Transverse colon (tissue), 4 donors: ENCODE data around the gene PSMD11. TPM values are rescaled to one million over a fixed set of nuclear protein-coding genes. Genes with fewer than 3 reads are reported as not detected.

ENCODE experiments used
- DNase-seq: peaks from one replicate; pipeline ENCODE4 v3.0.0-alpha.2; 2019
- H3K27ac ChIP-seq, 4 donors: fragments of 200-600 bp; sonication (generic); 2 replicates each; pipeline ENCODE4 v1.5.1; 2016 to 2018; ENCODE audit warnings: inconsistent platforms in 4 of 4
- H3K27me3 ChIP-seq: fragments of 200-600 bp; sonication (generic); 2 replicates; pipeline ENCODE4 v1.5.1; 2017; ENCODE audit warnings: inconsistent platforms
- H3K36me3 ChIP-seq, 4 donors: fragments of 200-600 bp; sonication (generic); 2 replicates each; pipeline ENCODE4 v1.5.1; 2017 to 2019; ENCODE audit warnings: inconsistent platforms in 4 of 4
- H3K4me1 ChIP-seq, 4 donors: fragments of 200-600 bp; sonication (generic); 2 replicates each; pipeline ENCODE4 v1.5.1; 2017 to 2020; ENCODE audit warnings: inconsistent platforms in 4 of 4
- H3K4me3 ChIP-seq, 4 donors: fragments of 200-600 bp; sonication (generic); 1 replicate in 1 of 4; 2 replicates in 3 of 4; pipeline versions ENCODE4 v1.5.1 to v1.6.1; 2017 to 2019; ENCODE audit warnings: inconsistent platforms in 4 of 4
- H3K9me3 ChIP-seq, 2 donors: fragments of 200-600 bp; sonication (generic); 2 replicates each; pipeline ENCODE4 v1.5.1; 2017 to 2019; ENCODE audit warnings: inconsistent platforms in 2 of 2
- EP300 ChIP-seq: sonication (generic); formaldehyde crosslinking; IDR thresholded peaks from one replicate; pipeline ENCODE4 v1.6.1; 2017; ENCODE audit warnings: antibody characterized with exemption, low read depth
- POLR2A ChIP-seq: fragments of 450-650 bp; IDR thresholded peaks from one replicate; pipeline ENCODE4 v1.6.1; 2016; ENCODE audit warnings: antibody characterized with exemption, mild to moderate bottlenecking, moderate library complexity
- POLR2AphosphoS5 ChIP-seq, 3 donors: sonication (generic); formaldehyde crosslinking; IDR thresholded peaks; one replicate each; pipeline ENCODE4 v1.6.1; 2016; ENCODE audit warnings: antibody characterized with exemption in 3 of 3
- WGBS, 2 donors: methylation state at CpG; one replicate each; pipeline ENCODE4 v1.1.5; 2018; ENCODE audit warnings: low coverage in 1 of 2; 5-methylcytosine and 5-hydroxymethylcytosine counted together
- in situ Hi-C, 4 donors: fragments of 200-750 bp; cut with MboI; loops; one replicate each; pipeline versions ENCODE4 v1.15.0 to v1.15.1; 2017; ENCODE audit warnings: low sequenced_read_pairs in 3 of 4, low pct_ligation_motif_present in 1 of 4, low pct_unique_long_range_greater_than_20kb in 1 of 4
- intact Hi-C: fragments of 100-400 bp; cut with DNase I; formaldehyde crosslinking; loops from one replicate; pipeline ENCODE4 v1.15.1; 2023; ENCODE audit warnings: low total_unique reads
- total RNA-seq, 4 donors: library from RNA; depleted of rRNA; stranded (reverse); fragments of >200 nt; gene quantifications; one replicate each; pipeline ENCODE4 v1.1.0, GENCODE V29; 2016
- TF ChIP-seq, protein P1 (sequence below), 5 experiments: fragments of 200-600 bp in 3 of 5; fragments of 450-650 bp in 2 of 5; sonication (generic) in 3 of 5; IDR thresholded peaks; 1 replicate in 2 of 5; 2 replicates in 3 of 5; pipeline ENCODE4 v1.5.1; 2016 to 2017; ENCODE audit warnings: antibody characterized with exemption in 5 of 5, inconsistent platforms in 3 of 5, mild to moderate bottlenecking in 2 of 5, moderate library complexity in 1 of 5

PSMD11 gene
- total RNA-seq, 4 donors from 2014 or later: 20.9 to 238 (median 62.3) TPM

- in situ Hi-C loops (loop anchor here in 2 of 4 donors (25.0 kb wide), 2 partner anchors 268 to 418 kb away; no protein-coding TSS in a partner anchor), intact Hi-C loops (no loop called here)
- TF ChIP-seq, protein P1, sequence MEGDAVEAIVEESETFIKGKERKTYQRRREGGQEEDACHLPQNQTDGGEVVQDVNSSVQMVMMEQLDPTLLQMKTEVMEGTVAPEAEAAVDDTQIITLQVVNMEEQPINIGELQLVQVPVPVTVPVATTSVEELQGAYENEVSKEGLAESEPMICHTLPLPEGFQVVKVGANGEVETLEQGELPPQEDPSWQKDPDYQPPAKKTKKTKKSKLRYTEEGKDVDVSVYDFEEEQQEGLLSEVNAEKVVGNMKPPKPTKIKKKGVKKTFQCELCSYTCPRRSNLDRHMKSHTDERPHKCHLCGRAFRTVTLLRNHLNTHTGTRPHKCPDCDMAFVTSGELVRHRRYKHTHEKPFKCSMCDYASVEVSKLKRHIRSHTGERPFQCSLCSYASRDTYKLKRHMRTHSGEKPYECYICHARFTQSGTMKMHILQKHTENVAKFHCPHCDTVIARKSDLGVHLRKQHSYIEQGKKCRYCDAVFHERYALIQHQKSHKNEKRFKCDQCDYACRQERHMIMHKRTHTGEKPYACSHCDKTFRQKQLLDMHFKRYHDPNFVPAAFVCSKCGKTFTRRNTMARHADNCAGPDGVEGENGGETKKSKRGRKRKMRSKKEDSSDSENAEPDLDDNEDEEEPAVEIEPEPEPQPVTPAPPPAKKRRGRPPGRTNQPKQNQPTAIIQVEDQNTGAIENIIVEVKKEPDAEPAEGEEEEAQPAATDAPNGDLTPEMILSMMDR (IDR thresholded peaks at IDR 0.05): no peak
- TF ChIP-seq POLR2AphosphoS5 (IDR thresholded peaks at IDR 0.05): no peak
- Histone ChIP-seq H3K4me3 (no peak overlapping the region), H3K27ac (no peak overlapping the region), H3K4me1 (no peaks in the 10 kb centered on the region), H3K27me3 (no peaks in the 10 kb centered on the region), H3K9me3 (no peaks in the 10 kb centered on the region), H3K36me3 (no peaks in the 10 kb centered on the region)
- no peak for DNase-seq
- WGBS, 2 donors: 91% methylated on average over 5 of the region's 11 CpGs; no CpG with 5 or more reads in 1 of the 2 donors
Measured at GRCh38 chr17:32493976-32494513, 49.7 kb downstream of the PSMD11 start.

DNA sequence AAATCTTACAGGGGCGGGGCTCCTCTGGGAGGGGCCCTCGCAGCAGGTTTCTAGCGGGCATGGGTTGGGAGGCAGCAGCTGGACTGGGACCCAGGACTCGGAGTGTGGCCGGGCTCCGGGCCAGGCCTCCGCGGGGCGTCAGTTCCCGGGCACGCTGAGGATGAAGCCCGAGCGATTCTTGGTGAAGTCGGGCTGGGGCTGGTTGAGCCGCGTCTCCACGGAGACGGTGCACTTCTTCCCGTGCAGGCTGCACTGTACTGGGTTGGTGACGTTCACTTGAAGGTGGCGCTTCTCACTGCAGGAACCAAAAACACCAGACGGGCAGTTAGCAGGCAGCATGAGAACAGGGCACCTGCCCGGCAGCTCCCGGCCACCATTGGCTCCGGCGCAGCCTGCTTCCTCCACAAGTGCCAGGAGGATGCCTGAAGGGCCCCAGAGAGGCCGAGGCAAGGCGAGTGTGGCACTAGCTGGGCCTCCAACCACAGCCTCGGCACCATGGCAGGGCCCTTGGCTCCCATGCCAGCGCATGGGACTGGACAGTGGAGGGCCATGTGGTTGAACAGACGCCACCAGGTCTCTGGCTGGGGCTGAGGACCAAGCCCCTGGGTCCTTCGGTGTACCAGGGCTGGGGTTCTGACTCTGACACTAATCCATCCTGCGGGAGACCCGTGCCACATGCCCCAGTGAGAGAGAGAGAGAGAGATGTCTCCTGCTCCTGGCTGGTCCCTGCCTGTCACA, 50.5 kb downstream of the PSMD11 start:
- H3K27ac ChIP-seq: no peak overlapping the region
- in situ Hi-C loops: loop anchor here in 2 of 4 donors (25.0 kb wide), 2 partner anchors 268 to 418 kb away; no protein-coding TSS in a partner anchor
- no peaks in the 10 kb centered on the region for H3K36me3 ChIP-seq

GRCh38 chr17:32495359-32496231, 51.3 kb downstream of the PSMD11 start:
- DNase-seq: no peak
- Histone ChIP-seq H3K27ac (no peak overlapping the region), H3K4me3 (no peak overlapping the region), H3K9me3 (no peaks in the 10 kb centered on the region), H3K4me1 (no peaks in the 10 kb centered on the region), H3K36me3 (no peaks in the 10 kb centered on the region), H3K27me3 (no peaks in the 10 kb centered on the region)
- in situ Hi-C loops (loop anchor here in 2 of 4 donors (25.0 kb wide), 2 partner anchors 267 to 417 kb away; no protein-coding TSS in a partner anchor), intact Hi-C loops (no loop called here)
- TF ChIP-seq EP300: no peak
- no peak for TF ChIP-seq POLR2A
- TF ChIP-seq, protein P1 (IDR thresholded peaks at IDR 0.05): no peak
- TF ChIP-seq POLR2AphosphoS5 (IDR thresholded peaks at IDR 0.05): no peak
- 71% methylated on average over 43 of the region's 45 CpGs; no CpG with 5 or more reads in 1 of the 2 donors for WGBS, 2 donors

More for the DNA sequence above, 50.5 kb downstream of the PSMD11 start:
- Histone ChIP-seq H3K4me1 (no peaks in the 10 kb centered on the region), H3K4me3 (no peak overlapping the region), H3K9me3 (no peaks in the 10 kb centered on the region), H3K27me3 (no peaks in the 10 kb centered on the region)
- no peak for TF ChIP-seq POLR2AphosphoS5 (IDR thresholded peaks at IDR 0.05)
- TF ChIP-seq, protein P1 (IDR thresholded peaks at IDR 0.05): no peak
- TF ChIP-seq EP300: no peak
- no peak for TF ChIP-seq POLR2A
- 89% methylated on average over 34 of the region's 34 CpGs; no CpG with 5 or more reads in 1 of the 2 donors for WGBS, 2 donors
- no peak for DNase-seq
- intact Hi-C loops: no loop called here
